Measurements from ENCODE around the gene C20orf141.

DNA sequence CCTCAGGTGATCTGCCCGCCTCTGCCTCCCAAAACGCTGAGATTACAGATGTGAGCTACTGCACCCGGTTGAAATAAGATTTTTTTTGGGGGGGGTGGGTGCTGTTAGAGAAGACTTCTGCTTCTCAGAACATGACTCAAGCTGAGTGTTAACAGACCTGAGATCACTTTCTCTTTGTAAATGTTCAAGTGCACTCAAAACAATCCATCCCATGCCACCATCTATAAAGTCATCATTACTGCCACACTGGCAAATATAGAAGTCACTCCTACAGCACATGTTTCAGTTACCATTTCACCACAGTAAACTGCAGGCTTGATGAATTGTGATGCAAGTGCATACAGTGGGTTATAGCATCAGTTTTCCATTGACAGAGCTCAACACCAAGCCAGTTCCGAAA, 34.7 kb downstream of the C20orf141 start:
- TF ChIP-seq POLR2AphosphoS5 (IDR thresholded peaks at IDR 0.05; ENCODE audit: low read depth, low read length) (no peak), POLR2A (IDR thresholded peaks at IDR 0.05; ENCODE audit: low read depth, low read length) (no peak)

All from GM12892 (cell line).